ENCODE data around the gene CDH4.

Gene CDH4

GRCh38 chr20:61583356-61583755 lies 331.3 kb downstream of the CDH4 start:
- DNase-seq (ENCODE audit: low read depth) = no peak

- DNase-seq (ENCODE audit: low read depth) = no peak
These were observed 332.8 kb downstream of the CDH4 start for GRCh38 chr20:61584851-61585250.

DNA sequence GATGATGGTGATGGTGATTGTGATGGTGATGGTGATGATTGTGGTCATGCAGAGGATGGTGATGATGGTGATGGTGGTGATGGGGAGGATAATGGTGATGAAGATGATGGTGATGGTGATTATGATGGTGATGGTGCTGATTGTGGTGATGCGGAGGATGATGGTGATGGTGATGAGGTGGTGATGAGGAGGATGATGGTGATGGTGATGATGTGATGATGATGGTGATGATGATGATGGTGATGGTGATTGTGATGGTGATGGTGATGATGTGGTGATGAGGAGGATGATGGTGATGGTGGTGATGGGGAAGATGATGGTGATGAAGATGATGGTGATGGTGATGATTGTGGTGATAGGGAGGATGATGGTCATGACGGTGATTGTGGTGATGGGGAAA lies 333.7 kb downstream of the CDH4 start:
- no peak for DNase-seq (ENCODE audit: low read depth)

GRCh38 chr20:61587036-61587435 lies 335.0 kb downstream of the CDH4 start:
- DNase-seq (ENCODE audit: low read depth) = no peak

- no peak for DNase-seq (ENCODE audit: low read depth)
These were observed 335.7 kb downstream of the CDH4 start for GRCh38 chr20:61587681-61588289.

DNA sequence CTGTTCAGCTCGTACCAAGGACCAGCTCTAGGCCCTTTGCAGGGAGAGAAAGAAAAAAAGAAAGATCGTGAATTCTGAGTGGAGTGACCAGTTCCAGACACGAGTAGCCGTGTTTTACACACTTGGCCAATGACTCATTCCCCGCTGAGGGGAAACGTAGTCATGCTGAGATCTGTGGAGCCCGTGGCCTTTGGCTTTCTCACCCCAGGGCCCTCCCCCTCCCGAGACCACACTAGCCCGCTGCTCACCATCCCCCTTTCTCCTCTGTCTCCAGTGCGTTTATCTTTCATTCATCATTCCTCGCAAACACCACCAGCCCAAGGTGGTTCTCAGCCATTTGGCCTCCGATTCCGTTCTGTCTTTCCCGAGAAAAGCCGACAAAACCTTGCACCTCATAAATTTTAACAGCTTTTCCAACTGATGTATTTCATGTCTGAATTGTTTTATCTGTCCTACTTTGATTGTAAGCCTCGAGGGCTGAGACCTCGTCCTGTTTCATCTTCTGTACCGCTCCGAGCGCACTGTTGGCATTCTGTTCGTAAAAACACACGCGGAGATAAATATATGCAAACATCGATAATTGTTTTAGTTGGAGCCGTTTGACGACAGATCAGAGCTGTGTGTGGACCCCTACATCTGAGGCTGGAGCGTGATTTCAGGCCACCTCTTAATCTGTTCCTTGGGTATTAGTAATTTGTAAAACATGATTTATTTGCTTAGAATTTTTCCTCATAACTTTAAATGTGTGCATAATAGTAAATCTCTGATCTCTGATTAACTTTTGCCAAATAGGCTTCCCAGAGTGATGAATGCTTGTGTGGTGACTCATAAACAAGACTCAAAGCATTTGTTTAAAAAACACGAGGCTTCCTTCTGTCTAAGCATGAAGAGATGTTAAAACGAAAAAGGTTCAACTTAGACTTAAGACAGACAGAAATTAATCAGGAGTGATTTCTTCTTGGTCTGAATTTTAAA lies 336.6 kb downstream of the CDH4 start:
- DNase-seq (ENCODE audit: low read depth) = no peak

DNA sequence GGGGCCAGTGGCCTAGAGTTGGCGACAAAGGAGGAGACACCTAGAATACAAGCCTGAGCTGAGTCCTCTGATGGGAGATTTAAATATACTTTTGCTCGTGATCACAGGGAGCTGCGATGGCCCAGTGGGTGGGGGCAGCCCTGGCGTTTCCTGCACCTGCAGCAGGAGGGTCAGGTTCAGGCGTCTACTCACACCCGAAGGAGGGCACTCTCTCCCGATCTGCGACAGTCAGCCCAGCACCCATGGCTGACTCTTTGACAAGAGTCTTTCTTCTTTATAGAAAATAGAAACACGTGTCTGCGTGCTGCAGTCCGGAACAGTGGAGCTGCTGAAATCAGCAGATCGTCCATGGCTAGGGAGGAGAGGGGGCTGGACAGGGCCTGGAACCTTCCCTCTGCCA lies 338.2 kb downstream of the CDH4 start:
- DNase-seq (ENCODE audit: low read depth) = no peak

GRCh38 chr20:61593516-61593915 lies 341.5 kb downstream of the CDH4 start:
- DNase-seq (ENCODE audit: low read depth) = no peak

GRCh38 chr20:61594198-61594597 lies 342.1 kb downstream of the CDH4 start:
- no peak for DNase-seq (ENCODE audit: low read depth)

GRCh38 chr20:61595216-61595615 lies 343.2 kb downstream of the CDH4 start:
- DNase-seq (ENCODE audit: low read depth) = no peak

DNA sequence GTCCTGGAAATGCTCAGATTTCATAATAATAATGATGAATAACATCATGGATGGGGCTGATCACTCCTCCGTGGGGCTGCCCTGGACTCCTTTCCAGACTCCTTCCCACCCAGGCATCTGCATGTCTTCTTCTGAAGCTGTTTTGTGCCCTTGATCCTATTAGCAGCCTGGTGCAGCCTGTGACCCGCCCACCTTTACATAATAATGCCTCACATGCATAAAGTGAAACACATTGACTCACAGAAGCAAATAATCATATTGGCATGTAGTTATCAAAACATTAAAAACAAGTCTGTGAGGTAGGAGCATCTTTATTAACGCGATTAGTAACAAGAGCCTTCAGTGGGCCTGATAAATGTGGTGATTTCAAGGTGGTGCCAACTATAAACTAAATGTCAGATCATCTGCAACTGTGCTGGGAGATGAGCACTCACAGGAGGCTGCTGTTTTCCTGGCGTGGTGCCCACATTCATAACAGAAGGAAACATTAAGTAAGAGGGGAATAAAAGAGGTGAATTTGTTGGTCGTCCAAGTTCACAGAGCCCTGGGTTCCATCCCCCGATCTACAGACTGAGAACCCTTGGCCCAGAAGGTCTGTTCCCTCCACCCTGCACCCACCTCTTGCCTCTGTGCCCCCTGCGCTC lies 344.7 kb downstream of the CDH4 start:
- DNase-seq (ENCODE audit: low read depth) = no peak

DNA sequence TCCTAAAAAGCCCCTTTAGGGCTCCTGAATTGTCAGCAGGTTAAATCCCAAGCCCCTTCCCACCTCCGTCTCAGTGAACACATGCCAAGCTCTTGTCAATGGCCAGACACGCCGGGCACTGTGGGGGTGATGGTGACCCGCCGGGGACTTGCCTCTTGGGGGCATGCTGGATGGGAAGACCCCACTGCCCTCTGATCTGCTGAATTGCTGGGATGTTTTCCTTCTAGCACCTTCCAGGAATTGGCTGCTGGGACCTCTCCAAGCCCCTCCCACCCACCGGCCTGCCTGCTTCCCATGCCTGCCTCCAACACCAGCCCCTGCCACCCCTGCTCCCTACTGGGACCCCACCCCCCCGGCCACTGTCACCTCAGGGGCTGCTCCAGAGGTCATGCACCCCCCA lies 345.9 kb downstream of the CDH4 start:
- no peak for DNase-seq (ENCODE audit: low read depth)

DNA sequence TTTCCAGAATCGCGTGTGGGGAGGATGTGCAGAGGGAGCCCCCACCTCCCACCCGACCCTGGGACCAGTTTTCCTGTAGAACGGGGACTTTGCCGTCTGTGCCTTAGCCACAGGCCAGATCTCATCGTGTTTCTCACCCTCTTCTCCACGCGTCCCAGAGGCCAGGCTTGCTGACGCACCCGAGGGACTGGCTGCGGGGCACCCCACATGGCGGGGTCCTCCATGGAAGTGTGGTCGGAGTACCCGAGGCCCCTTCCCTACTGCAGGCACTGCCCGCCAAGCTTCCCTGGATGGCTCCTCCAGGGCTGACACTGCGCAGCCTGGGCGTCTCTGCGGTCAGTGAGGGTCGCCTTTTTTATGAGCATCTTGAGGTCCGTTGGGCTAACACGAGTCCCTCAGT lies 346.5 kb downstream of the CDH4 start:
- DNase-seq (ENCODE audit: low read depth) = no peak

- no peak for DNase-seq (ENCODE audit: low read depth)
These were observed 347.0 kb downstream of the CDH4 start for GRCh38 chr20:61599061-61599531.

DNA sequence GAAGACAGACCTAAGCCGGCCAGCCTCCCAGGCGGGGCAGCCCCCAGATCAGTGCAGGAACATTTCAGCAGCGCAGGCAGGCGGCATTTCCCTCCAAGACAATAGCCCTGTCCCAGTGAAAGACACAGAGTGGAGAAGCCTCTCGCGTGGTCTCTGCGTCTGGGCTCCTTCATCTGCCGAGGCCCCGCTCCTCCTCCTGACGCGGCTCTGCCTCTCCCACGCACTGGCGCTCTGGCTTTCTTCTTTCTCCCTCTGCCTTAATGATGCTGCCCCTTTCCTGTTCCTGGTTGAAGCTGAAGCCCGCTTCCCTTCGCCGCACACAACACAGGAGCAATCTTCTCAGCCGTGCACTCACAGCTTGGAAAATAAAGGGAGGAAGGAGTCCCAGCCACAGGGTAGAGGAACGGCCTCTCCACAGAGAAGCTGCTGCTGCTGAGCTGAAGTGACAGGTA lies 347.5 kb downstream of the CDH4 start:
- no peak for DNase-seq (ENCODE audit: low read depth)

DNA sequence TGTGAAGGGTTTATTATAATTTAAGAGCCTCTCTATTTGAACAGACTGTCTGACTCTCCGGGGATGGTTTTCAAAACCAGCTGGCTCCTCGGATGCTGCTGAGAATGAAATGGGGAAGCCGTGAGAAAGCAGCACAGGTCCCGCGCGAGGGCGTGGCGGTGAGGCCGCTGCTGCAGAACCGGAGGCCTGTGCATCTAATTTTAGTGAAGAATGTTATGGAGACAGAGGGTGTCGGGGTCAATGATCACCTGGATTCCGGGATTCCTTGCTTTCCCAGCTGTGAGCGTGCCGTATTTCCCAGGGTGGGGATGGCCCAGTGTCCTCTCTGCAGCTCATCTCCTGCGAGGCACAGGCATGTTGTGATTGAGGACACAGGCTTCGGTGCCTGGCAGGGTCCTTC lies 348.0 kb downstream of the CDH4 start:
- no peak for DNase-seq (ENCODE audit: low read depth)

- DNase-seq (ENCODE audit: low read depth) = no peak
These were observed 349.3 kb downstream of the CDH4 start for GRCh38 chr20:61601361-61601760.

DNA sequence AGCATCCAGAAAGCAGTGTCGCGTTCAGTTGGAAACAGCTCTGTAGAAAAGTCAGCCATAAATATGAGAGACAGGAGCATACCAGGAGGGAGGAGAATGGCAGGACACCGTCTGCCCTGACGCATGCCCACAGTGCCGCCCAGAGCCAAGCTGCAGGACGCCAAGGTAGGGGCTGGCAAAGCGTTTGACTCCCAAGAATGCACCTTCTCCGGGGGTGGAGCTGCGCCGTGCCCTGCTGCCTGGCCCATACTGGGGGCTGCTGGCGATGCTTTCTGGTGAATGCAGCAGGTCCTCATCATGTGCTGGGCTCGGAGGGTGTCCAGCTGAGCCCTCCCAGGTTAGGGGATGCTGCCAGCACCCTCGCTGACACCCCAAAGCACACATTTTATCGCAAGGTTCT lies 349.8 kb downstream of the CDH4 start:
- DNase-seq (ENCODE audit: low read depth) = no peak

DNA sequence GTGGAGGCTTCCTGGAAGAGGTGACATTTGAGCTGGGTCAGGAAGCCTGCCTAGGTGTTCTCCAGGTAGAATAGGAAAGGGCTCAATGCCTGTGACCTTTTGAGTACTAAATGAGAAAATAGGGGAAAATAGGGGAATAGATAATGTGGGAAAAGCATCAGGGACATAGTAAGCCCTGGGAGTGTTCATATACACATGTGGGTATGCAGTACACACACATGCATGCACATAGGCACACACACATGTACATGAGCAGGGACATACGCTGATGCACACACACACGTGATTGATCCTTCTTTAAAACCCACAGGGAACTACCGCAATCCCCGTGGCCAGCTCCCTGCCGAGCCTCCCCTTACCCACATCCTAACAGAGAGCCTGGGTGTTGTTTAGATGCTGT lies 351.7 kb downstream of the CDH4 start:
- no peak for DNase-seq (ENCODE audit: low read depth)

GRCh38 chr20:61604549-61604948 lies 352.5 kb downstream of the CDH4 start:
- no peak for DNase-seq (ENCODE audit: low read depth)

DNA sequence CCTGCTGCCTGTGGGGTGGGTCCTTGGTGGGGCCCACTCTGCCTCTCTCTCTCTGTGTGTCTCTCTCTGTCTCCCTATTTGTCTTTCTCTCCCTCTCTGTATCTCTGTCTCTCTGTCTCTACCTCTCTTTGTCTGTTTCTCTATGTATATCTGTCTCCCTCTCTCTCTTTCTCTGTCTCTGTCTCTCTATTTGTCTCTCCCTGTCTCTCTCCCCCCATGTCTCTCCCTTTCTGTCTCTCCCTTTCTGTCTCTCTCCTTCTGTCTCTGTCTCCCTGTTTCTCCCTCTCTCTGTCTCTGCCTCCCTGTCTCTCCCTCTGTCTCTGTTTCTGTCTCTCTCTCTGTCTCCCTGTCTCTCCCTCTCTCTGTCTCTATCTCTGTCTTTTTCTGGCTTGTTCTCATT lies 353.2 kb downstream of the CDH4 start:
- no peak for DNase-seq (ENCODE audit: low read depth)

- DNase-seq (ENCODE audit: low read depth) = no peak
These were observed 353.9 kb downstream of the CDH4 start for GRCh38 chr20:61605862-61606557.
